HG03175 (cell line): ENCODE results near the gene PRSS50.

Experiments
- ATAC-seq: cut with Tn5 transposase; IDR thresholded peaks from one replicate; pipeline ENCODE4 v1.9.1; 2021; ENCODE audit warnings: mild to moderate bottlenecking, moderate library complexity; ENCODE audit not compliant: unreplicated experiment

The PRSS50 gene

DNA sequence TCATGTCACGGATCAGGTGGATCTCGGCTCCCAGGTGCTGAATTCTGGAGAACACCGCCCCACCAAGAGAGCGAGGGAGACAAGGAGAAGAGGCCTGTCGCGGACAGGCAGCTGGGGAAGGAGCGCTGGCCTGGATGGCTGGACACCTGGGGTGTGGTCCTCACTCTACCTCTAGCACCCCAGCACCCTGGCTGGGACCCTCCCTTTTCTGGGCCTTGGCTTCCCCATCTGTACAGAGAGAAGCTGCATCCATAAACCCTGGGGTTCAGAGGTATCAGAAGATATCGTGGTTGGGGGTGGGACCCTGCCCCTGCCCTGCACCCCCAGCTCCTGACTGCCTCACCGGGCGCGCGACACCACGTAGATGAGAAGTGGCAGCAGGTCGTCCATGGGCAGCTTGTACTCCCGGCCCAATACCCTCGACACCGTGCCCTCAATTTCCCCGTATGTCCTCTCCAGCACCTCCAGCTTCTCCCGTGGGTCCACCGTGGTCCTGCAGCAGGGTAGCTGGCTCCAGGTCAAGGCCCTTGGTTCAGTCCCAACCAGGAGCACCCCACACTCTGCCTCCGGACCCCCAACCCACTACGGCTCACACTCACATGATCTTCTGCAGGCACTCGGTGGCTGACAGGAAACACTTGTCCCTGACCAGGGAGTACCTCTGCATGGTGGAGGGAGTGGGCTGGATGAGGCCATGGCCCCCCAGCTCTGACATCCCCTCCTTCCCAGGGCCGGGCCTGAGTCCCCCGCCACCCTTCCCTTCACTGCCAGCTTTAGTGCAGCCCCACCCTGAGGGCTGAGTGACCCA, 45.9 kb downstream of the PRSS50 start:
- ATAC-seq, result no peak

DNA sequence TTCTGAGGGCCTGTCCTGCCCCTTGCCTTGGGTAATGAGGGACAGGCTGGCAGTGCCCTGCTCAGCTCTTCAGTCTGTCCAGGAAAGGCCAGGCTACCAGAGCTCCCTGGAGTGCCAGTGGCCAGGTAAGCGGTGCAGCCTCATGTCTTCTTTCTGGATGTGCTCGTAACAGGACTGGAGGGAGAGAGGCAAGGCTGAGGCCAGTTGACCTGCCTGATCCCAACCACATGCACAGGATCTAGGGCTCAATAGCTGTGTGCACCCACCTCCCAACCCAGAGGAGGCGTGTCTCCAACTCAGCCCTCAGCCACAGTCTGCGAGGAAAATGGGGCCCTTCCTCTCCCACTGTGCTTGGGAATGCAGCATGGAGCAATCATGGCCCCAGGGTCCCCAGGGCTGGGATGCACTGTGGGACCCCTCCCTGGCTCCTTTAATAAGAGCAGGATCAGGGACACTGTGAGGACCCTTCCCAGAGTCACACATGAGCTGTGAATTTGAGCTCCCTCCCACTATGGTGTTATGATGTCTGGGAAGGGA, 46.7 kb downstream of the PRSS50 start:
- ATAC-seq, result no peak

DNA sequence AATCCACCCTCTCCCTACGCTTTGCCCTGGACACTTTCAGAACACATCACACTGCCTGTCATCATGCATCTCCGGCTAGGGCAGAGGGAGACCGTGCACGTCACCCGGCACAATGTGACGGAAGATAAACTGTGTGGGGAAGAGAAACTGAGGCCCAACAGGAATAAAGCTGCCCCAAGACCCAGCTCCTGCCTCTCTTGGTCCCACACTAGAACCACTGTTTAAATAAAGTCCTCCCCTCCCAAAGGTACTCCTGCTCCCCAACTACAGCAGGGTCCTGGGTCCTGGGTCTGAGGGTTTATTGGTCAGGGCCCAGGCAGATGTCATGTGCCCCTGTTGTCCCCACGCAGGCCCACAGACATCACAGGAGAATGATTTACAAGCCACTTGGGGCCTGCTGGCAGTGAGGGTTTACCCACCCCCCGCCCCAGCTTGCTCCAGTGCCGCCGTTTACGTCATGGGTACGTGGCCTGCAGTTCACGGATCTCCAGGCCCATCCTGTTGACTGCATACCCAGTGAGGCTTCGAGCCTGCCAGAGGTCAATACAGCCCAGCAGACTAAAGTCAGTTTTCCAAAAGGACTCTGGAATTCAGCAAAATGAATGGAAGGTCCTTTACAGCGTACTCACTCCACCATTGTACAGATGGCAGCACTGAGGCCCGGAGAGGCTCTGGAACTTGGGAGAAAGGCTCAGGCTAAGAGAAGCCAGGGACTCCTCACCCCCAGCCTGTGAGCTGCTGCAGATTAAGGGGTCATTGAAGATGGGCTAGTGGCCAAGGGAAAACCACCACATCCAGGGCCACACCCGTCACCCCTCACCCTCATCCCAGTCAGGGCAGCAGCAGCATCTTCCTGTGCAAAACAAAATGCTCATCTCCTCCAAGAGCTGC, 47.4 kb downstream of the PRSS50 start:
- no peak for ATAC-seq

DNA sequence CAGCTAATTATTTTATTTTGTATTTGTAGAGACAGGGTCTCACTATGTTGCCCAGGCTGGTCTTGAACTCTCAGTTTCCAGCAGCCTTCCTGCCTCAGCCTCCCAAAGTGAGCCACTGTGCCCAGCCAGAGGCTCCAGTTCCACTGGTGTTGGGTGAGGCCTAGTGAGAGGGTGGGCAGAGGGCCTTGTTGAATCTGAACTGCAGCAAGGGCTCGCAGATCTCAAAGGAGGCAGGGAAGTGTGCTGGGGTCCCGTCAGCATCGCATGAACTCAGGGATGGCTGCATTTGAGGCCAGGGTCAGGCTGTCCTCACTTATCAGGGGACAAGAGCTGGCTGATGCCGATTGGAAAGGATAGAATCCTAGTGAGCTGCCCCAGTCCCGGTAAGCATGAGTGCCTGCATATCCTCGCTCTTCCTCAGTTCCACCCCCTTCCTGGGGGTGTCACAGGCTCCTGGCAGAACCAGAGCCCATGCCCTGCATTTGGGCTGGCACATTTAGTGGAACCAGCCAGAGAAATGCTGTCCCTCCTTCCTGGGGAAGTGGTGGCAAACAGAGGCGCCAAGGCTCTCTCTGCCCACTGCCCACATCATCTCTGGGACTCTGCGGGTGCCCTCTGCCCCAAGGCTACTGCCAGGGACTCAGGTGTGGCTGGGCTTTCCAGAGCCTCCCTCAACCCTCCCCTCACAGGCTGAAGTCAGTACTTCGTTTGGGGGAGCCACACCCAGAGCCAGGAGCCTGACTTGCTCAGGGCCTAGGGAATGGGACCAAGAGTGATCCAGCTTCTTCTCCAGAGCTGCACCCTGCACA, 48.3 kb downstream of the PRSS50 start:
- ATAC-seq, result no peak

DNA sequence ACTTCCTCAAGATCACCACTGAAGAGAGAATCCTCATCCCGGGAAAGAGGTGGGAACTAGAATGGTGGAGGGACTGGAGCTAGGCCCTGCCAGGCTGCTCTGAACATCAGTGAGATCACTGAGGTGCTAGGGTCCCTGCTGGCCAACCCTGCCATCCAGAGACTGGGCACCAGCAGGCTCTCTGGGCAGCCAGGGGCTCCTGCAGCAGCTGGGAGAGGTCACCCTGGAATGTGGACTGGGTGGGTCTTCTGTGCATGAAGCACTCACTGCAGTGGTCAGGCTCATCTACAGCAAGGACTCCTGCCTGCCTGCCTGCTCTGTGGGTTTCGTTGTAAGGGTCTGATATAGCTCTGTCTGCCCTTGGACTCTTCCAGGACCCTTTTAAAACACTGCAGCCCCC, 49.1 kb downstream of the PRSS50 start:
- ATAC-seq, result no peak

DNA sequence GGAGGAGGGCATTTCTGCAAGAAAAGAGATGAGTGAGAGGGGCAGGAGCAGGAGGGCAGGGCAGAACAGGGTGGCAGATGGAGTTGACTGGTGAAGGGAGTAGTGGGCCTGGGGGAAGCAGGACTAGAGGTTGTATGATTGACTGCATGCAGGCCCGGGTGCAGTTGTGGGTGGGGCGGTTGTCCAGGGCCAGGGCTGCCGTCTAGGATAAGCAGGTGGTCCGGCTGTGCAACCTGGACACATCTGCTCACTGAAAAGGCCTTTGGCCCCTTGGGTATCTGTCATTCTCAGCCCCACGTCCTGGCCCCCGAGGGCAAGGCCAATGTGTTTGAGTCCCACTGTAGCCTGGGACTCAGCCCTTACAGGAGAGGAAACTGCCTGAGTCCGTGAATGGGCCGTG, 49.6 kb downstream of the PRSS50 start:
- ATAC-seq, result no peak

DNA sequence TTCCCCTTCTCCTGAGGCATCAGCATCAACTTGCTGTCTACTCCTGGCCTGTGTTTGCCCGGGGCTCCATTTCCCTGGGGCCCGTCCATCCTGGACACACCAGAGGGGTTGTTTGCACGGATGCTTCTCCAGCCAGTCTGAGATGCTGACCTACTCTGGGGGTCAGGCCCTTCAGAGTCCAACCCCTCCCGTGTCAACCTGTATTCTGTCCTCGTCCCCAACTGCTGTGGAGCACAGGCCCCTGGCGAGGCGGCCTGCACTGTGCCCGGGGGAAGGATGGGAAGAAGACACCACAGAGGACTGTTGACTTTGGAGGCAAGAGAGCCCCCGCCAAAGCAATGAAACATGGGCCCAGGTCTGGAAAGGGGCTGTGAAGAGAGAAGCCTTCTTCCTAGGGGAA, 50.0 kb downstream of the PRSS50 start:
- ATAC-seq, result no peak

DNA sequence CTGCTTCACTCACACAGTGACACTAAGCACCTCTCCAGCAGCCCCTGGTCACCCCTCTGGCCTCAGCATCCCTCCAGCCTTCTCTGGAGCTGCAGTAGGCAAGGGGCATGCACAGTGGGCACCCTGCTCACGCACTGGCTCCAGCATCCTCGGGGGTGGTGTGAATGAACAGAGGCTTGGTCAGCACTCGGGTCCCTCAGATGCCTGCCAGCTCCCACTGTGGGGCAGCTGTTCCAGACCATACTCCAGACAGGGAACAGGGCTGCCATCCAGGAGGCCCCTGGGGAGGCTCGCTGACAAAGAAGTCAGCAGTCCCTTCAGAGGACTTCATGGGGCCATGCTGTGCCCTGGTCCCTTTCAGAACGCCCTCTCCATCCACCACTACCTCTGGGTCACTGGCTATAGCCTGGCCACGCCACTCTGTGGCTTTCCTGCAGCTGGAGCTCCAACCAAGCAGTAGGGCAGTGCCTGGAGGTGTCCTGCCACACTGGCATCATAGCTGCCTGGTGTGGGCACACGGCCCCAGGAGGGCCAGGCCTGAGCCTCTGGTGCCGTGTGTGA, 50.5 kb downstream of the PRSS50 start:
- no peak for ATAC-seq

DNA sequence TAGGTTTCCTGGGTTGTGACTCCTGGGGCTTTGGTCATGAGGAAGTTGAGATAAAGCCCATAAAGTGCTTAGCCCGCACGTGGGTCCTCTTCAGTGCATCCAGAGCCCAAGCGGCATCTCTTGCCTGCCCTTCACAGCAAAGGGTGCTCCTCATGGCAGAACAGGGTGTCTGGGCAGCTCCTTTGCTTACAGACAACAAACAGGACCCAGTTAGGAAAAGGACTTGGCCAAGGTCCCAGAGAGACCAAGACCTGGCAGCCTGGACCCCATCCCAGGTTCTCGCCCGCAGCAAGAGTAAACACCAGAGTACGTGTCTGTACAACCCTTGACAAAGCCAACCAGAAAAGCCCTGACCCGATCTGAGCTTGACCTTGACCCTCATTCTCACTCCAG, 51.2 kb downstream of the PRSS50 start:
- no peak for ATAC-seq

DNA sequence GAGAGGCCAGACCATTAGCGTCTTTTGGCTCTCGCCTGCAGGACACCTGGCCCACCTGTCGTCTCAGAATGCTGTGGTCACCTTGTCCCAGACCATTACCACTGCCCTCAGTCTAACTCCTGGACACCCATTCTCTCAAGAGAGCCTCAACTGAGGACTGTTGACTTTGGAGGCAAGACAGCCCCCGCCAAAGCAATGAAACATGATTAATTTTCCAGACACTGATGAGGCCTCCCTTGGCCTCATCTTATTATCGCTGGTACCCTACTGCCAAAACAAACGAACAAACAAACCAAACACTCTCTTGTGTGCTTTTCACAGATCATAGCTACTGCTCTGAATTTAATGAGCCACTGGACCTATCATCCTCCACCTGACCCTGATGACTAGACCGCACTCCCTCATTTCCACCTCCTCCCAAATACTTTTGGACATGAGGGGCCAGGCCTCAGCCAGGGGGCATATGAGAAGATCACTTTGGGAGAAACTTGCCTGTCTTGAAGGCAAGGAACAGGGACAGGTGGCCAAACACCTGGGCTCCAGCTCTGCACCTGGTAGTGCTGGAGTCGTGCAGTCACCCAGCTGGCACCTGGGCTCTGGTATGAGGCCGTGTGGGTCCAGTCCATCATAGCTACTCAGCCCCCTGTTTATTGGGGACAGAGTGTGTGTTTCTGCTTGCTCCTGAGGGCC, 51.8 kb downstream of the PRSS50 start:
- no peak for ATAC-seq

DNA sequence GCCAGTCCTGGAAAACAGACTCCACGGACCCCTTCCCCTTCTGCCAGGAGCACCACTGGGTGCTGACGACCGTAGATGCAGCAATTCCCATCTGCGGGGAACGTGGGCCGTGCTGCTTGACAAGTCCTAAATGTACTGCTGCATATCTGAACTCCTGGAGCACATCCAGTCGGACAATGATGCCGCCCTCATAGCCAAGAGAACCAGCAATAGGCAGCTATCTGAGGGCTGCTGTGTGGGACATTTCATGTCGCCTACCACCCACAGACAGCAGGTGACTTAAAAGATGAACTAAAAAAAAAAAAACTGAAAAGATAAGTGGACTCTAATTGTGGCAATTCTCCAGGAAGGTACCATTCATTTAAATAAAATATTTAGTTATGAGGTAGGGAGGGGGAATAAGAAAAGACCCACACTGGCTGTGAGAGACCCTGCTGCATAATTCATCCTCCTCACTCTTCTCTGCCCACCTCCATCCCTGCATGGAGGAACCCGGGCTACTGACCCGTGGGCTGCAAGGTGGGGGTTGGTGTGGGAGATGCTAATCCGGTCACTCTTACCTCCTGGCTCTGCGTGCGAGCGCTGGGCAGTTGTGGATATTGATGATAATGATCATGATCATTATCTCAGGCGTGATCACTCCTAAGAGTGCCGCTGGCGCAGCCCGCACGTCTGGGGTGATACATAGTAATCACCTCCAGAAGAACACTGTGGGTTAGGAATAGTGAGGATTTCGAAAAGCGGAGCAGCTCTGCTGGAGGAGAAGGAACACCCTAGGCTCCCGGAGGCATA, 52.5 kb downstream of the PRSS50 start:
- no peak for ATAC-seq

DNA sequence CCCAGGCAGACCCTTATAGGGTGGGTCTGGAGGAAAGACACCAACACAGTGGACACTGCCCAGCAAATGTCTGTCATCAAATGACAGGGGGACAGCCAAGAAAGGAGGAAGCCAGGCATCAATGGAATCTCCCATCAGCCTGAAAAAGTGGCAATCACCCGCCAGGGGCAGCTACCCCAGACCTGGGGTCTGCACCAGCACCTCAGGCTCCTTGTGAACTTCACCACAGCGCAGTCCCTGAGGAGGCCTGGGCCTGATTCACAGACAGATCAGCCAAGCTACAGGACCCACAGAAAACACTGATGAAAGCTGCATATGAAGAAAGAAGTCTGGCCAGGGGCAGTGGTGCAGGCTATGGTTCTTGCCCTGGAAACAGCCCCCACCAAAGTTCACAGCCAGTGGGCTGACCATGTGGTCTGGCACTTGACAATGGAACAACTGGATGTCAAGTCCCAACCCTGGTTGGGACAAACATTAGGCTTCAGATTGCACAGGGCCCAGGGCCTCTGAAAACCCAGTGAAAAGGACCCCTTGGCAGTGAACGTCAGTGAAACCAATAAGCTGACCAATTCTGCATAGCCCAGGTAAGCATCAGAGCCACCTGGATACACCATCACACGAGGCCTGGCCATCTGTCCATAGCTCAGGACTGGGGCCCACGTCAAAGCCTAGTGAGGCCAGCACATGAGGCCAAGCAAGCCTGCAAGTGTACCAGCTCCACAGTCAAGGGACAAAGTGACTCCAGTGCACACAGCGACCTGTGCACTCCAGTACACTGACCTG, 53.3 kb downstream of the PRSS50 start:
- no peak for ATAC-seq

DNA sequence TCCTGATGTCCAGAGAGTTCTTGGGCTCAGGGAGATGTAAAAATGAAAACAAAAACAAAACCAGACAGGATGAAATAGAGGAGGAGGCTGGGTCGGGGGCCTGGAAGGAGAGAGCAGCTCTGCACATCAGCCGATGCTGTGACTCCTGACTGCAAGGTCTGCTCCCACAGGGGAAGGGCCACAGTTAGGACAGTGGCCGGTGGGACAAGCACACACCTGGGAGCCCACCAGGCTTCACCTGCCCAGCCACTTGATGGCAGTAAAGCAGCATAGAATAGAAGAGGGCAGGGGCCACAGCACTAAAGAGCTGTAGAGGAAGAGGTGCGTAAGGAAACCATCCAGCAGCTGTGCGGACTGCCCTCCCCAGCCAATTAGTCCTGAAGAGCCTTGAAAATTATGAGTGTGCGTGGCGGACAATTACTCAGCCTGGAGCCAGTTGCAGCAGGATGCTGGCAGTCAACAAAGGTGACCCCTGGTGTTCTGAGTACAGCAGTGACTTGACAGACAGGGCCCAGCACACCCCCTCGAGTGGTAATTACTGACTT, 54.0 kb downstream of the PRSS50 start:
- ATAC-seq, result no peak

DNA sequence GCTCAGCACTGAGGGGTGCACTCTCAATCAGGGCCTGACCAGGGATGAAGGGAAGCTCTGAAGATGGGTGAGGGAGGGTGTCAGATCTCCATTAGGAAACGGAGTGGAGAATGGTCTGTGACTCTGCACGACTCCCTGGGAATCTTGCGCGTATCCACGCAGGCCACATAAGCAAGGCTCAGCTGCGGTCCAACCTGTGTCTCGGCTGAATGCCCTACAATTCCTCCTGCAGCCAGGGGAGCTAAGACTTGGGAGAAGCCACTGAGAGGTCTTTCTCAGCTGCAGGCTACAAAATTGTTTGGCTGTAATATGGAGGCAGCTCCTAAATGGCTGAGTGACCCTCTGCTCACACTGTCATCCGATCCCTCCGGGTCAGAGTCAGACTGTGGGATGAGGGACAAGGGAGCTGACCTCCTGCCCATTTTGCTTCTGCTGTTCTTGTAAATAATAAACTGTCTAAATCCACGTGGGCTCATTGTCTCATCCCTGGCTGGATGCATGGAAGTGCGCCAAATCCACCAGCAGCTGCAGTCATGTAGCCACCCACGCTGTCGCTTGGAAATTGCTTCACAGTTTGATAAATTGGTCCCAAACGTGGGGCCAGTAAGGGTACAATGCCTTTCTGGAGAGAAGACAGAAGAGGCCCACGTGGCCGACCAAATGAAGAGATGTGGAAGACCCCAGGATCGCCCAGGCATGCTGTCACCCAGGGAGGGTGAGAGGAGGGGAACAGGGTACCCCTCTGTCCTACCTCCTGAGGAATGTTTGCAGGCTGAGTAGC, 54.7 kb downstream of the PRSS50 start:
- ATAC-seq, result no peak
